ENCODE results near the gene TRNT1. TPM values are rescaled to one million over a fixed set of nuclear protein-coding genes. Genes with fewer than 3 reads are reported as not detected.

TRNT1 gene
- 24.6 and 31.1 TPM in 2 replicates for total RNA-seq (2014; rRNA removed; shearing (Covaris generic))

DNA sequence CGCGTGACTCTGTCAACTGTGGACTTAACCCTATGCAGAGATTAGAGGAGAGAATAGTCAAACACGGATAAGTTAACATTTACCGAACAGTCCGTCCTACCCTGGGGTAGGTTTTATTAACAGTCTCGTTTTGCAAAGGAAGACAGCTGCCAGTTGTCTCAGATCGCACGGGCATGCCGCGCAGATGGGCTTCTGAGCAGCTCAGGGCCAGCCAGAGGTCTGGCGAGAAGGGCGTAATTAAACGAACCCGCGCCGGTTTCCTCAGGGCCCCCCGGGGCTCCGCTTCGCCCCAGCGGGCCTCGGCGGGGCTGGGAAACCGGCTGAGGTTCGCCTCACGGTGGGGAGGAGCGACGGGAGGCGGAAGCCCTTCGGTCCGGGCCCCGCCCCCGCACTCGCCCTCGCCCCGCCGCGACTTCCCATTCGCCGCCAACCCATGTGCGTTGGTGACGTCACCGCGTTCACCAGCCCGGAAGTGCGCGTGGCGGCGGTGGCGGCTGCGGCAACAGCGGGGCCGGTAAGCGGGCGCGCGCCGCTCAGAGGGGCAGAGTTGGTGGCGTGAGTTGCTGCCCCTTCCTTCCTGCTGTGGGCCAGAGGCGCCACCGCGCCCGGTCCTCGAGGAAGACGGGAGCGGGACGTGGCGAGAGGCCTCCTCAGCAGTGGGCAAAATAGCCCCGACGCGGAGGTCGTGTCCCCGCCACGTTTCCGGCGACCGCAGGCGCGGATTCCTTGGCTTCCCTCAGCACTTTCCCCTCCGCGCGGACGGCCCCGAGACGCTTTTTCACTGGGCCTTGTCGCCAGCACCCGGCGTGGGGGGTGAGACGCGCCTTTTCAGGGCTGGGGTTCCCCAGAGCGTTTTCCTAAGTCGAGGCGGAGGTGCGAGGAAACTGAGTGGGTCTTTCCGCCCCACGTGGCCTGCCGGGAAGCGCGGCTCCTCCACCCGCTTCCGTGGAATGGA lies at the start of gene TRNT1:
Gene TRNT1 (plus strand): TSS at position 464 of the 955 bp plus-strand sequence. CDS start 2,101 bp downstream, outside the sequence.
- peak; percentile 90 for DNase-seq (ENCODE audit: low spot score)

DNA sequence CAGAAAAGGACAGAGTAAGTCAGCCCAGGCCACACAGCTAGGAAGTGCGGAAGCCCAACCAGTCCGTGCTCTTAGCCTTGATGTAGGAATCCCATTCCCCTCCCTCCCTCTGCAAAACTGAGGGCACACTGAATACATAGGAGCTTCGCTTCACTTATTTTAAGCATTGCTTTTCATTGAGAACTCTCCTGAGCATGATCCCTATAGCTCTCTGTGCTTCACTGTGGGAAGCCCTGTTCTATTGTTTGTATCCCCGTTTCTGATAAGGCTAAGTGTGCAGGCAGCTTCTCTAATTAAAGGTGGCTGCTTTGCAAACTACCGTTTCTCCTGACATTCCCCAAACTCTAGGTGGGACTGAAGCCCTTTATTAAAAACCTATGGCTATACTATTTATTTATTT lies 46.4 kb upstream of the TRNT1 start:
- DNase-seq (ENCODE audit: low spot score) = no peak

- no peak for DNase-seq (ENCODE audit: low spot score)
Observed at GRCh38 chr3:3081381-3082233, 45.1 kb upstream of the TRNT1 start.

DNA sequence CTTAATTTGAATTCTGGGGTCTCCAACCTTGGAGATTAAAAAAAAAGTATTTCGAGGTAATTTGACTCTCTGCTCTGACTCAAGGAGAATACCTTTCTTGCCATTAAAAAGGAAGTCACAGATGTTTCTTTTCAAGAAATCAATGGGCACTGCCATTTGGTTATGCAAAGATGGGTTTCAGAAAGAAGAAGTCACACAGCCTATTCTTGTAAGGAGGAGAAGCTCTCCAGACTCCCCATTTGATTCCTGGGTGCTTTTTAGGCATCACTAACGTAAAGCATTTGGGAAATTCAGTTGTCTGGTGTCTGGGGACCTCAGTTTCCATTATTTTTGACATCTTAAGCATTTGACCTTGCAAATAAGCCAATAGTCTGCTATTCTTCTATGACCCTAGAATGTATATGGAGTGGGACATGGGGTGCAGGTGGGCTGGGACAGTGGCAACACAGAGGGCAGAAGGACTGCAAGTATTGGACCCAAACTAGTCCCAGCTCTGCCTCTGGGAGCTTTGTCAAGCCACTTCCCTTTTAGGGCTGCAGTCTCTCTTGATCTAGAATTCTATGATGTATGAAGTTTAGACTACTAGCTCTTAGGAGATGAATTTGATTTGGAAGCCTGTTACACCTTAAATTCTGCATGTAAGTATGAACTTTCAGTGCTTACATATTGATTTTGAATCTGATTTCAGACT lies 44.4 kb upstream of the TRNT1 start:
- DNase-seq (ENCODE audit: low spot score) = no peak

- no peak for DNase-seq (ENCODE audit: low spot score)
Observed at GRCh38 chr3:3084890-3085289, 41.9 kb upstream of the TRNT1 start.

DNA sequence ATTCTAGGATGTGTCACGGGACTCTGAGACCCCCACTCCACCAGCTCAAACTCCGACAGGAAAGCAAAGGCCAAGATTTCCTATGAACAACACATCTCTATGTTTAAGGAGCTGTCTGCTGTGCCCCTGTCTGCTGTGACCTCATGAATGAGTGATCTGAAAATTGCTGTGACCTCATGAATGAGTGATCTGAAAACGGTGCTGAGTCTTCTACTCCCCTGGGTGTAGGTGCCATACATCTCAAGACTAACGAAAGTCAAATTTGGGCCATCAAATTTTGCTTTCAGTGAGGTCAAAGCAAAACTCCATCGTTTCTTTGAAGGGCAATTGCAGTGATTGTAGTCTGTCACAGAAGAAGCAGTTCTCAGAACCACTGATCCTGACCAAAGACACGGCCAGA lies 41.0 kb upstream of the TRNT1 start:
- no peak for DNase-seq (ENCODE audit: low spot score)

GRCh38 chr3:3086239-3086638 lies 40.5 kb upstream of the TRNT1 start:
- no peak for DNase-seq (ENCODE audit: low spot score)

DNA sequence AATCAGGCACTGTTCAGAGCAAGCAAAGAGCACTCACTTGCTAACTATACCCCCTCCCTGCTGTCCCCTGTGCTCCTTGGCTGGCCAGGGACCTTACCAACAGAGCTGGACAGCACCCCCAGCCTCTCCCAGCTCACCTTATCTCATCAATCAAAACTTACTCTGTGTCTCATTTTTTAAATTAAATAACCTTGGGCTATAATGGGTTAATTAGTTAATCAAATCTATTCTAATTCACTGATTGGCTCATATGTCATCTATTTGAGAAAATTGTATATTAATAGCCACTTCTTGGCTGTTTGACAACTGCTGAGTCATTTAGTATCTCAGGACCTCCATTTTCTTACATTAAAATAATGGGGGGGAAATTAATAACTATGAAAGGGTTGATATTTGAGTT lies 39.5 kb upstream of the TRNT1 start:
- DNase-seq (ENCODE audit: low spot score) = no peak

- no peak for DNase-seq (ENCODE audit: low spot score)
Observed at GRCh38 chr3:3087716-3088465, 38.8 kb upstream of the TRNT1 start.

GRCh38 chr3:3089017-3089416 lies 37.7 kb upstream of the TRNT1 start:
- DNase-seq (ENCODE audit: low spot score) = no peak

DNA sequence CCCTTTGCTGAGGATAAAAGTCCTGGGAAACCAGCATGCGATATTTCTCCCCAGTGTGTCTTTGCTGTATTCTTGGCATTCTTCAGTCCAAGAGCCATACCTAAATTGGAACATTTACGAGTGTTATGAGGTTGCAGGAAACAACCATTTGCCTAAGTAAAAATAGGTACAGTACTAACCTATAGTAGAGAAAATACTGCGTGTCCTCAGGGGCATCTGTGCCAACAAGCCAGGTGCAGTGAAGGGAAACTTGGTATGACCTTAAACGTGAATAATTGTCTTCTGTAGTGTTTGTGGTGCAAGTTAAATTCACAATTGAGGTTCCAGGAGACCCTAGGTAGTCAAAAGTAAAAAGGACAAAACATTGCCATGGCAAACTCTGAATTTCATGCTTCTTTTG lies 28.8 kb upstream of the TRNT1 start:
- no peak for DNase-seq (ENCODE audit: low spot score)

- DNase-seq (ENCODE audit: low spot score) = no peak
Observed at GRCh38 chr3:3101660-3102458, 24.9 kb upstream of the TRNT1 start.

GRCh38 chr3:3102751-3103150 lies 24.0 kb upstream of the TRNT1 start:
- DNase-seq (ENCODE audit: low spot score) = no peak

DNA sequence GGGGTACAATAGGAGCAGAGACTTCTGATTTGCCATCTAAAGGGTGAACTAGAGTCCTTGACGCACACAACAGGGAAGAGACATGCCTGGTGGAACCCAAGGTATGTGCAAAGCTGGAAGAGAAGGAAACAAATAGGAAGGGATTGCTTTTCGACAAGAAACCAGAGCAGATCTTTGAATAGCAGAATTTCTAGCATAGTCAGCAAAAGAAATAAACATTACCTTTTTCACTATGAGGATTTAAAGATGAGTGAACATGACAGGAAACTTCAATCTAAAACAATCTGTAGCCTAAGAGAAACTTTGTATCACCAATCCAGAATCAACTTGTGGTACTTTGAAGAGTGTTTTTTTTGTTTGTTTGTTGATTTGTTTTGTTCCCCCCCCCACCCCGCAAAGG lies 21.5 kb upstream of the TRNT1 start:
- DNase-seq (ENCODE audit: low spot score) = no peak

GRCh38 chr3:3105815-3106214 lies 20.9 kb upstream of the TRNT1 start:
- DNase-seq (ENCODE audit: low spot score) = no peak

DNA sequence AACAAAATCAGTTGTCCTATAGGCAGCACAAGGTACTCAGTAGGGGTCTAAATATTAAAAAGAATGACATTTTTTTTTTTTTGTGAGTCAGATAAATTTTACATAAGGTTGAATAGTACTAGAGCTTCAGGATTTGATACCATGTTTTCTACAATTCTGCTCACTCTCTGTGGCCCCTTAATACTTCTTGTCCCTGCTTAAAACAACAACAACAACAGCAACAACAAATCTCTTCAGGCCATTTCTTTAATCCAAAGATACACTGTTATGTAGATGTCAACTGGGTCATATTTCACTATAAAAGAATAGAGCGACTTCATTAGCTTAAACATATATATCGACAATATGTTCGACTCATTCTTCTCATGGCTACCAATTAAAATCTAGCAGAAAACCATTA lies 19.6 kb upstream of the TRNT1 start:
- DNase-seq (ENCODE audit: low spot score) = no peak

DNA sequence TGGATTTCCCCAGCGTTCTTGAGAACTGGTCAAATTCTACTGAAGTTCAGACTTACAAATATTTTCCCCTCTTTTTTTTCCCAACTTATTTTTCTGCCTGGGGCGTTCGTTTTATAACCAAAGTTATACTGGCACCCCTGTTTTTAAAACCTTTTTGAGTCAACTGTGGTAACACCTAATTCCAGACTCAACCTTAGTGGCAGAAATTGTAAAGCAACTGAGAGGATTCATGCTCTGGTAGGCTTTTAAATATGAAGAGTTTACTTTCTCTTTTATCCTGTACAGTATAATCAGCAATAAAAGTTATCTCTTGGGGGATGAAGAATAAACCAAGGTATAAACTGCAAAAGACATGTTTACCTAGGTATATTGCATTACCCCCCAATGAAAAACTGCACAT lies 18.9 kb upstream of the TRNT1 start:
- no peak for DNase-seq (ENCODE audit: low spot score)

DNA sequence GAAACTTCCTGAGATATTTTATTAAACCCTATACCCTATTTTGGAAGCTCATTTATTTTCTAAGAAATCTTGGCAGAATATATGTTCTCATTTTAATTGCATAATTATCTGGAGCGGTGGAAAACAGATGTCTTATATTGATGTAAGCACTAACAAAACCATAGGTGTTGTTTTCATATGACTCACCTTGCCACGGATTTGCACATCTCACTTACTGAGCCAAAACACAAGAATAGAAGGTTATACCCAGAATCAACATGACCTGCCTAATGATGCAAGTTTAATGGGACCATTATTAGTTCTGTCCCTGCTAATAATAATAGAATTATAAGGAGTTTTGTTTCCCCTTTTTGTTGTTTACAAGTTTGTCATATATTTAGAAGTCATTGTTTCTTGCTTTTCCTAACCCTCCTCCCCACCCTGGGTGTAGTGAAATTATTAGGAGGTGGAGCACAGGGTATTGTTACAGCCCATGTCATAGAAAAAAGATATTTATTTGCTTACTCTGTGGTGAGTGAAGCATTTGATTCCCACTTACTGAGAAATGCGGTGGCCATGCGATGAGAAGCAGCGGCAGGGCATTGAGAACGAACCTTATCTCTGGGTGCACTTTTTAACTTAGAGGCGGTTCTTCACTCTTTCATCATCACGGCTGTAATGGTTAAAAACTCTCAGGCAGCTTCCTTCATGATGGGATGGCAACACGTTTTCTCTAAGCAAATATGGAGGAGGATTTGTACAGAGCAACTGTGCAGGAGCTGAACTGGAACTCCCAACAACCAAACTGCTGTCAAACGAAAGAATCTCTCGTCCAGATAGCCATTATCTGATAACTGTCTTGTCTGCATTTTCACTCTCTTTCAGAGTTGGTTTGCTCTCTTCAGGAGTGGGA lies 17.1 kb upstream of the TRNT1 start:
- no peak for DNase-seq (ENCODE audit: low spot score)

DNA sequence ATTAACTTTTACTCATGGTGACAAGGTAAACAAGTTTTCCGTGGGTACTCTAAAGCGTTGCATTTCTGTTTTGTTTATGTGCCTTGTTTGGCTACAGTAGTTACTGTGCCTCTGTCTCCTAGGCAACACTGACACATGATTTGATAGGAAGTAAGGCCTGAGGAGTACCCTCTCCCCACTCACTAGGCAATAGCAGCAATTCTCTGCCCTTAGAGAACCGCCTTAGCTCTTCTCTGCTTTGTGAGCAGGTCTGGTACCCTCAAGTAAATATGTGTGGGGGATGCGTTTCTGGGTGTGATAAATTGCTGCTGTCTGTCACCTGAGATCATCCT lies 16.5 kb upstream of the TRNT1 start, which contains the start of gene IL5RA:
Gene IL5RA (minus strand): TSS at position 76 of the 332 bp plus-strand sequence. CDS start 5,390 bp downstream, outside the sequence.
- DNase-seq (ENCODE audit: low spot score) = no peak

Measured in HT-29 (cell line).